Erythroblast (primary cell): ENCODE measurements around the gene EPB41L2.
"Not testable (repeated sequence)": the region's sequence is repeated elsewhere in the genome, so short reads cannot be mapped to it uniquely, and the experiment has no call there.

Experiments
- DNase-seq, 2 experiments: peaks; one replicate each; lab custom pipeline; 2025; lab: John Stamatoyannopoulos, UW
- GATA1 ChIP-seq: IDR thresholded peaks from 2 replicates; pipeline ENCODE4 v1.6.1; 2011; ENCODE audit warnings: low read depth, mild to moderate bottlenecking, control low read depth, low read length, moderate library complexity
- POLR2A ChIP-seq: IDR thresholded peaks from 2 replicates; pipeline ENCODE4 v1.6.1; 2011; ENCODE audit warnings: mild to moderate bottlenecking, low read length

EPB41L2 gene

DNA sequence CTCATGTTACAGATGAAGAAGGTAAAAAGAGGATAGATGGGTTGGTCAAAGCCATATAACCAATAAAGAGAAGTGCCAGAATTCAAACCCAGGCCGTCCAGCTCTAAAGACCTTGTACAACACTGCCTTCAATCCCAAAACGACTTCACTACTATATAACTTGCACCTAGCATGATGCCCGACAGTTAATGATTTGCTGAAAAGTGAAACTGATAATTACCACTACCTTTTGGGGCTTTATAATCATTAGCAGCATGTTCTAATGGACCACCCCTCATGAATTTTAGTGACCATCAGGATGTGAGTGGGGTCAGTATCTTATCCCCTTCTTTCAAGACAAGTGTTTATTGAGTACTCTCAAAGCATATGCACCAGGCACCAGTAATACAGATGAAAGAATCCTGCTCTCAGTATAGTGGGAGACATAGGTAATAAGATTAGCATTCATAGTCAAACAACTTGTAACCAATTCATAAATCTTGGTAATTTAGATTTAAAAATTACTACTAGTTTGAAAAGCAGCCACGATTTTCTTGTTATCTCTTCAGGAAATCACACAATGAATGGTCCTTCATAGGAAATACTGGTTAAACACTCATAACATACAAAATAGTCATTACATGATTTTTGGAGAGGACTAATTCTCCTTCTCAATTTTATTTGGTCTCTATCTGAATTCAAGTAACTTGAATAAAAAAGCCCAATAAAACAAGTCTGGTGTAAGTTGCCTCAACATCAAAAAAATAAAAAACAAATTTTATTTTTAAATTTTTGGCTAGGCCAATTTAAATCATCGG lies 98.0 kb downstream of the EPB41L2 start:
- no peak for TF ChIP-seq POLR2A
- no peak for TF ChIP-seq GATA1
- DNase-seq, result no peak

DNA sequence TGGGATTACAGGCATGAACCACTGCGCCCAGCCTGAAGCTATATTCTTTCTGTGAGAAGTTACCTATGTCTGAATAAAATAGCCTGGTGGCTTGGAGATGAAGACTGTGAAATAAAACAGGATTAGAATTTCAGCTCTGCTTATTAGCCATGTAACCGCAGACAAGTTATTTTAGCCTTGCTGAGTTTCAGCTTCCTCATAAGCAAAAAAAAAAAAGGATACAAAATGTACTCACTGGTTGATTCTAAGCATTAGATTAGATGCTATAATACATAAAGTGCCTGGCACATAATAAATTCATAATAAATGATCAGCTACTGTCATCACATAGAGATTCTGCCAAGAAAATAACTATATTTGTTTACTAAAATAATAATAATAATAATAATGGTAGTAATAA lies 98.8 kb downstream of the EPB41L2 start:
- TF ChIP-seq POLR2A (no peak), GATA1 (no peak)

DNA sequence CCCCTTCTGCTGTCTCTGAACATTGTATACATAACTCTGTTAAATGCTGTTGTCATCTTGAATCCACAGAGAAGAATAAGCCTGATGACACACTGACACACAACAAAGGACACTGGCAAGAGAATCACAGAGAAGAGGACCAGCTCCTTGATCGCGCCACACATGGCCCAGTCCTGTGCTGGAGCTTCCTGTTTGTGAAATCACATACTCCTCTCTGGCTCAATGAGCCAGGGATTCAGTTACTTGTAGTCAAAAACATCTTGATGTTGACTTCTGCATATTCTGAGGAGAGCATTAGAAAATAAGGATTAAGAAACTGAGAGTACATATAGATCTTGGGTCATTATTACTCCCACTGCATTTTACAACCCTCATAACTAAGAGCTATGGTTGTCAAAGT lies 100.1 kb downstream of the EPB41L2 start:
- DNase-seq, result no peak
- TF ChIP-seq GATA1, result no peak
- TF ChIP-seq POLR2A, result no peak

More for the DNA sequence above, 98.8 kb downstream of the EPB41L2 start:
- no peak for DNase-seq

DNA sequence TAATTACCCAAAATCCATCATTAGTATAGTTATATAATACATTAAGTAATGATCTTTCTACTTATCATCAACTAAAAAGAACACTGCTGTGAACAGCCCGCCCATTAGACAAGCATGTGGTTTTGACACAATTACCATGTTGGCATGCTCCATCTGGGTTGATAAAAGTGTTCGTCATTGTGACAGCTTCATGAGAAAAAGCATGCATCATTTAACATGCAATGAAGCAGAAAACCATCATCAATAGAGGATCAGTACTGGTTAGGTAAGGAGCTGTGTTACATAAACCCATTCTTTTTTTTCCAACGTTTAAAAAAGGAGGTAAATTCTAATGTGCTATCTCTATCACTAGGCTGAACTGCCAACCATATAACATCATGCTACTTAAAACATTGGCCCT lies 101.9 kb downstream of the EPB41L2 start:
- DNase-seq, result no peak
- TF ChIP-seq GATA1 (no peak), POLR2A (no peak)

DNA sequence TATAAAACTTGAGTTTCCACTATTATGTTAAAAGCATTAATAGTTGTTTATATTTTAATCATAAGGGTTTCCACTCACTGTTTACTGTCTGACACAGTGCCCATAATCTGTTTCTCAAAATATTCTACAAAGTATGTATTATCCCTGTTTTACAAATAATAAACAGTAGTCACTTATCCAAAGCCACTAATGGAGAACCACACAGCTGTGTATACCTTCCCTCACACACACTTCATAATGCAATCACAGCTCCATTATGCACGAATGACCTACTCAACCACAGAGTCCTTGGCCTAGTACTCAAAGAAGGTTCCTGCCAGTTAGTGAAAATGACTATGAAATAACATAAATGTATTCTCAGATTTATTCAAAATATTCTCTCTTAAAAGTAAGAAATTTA lies 103.1 kb downstream of the EPB41L2 start:
- TF ChIP-seq GATA1, result no peak
- no peak for TF ChIP-seq POLR2A
- DNase-seq, result no peak

DNA sequence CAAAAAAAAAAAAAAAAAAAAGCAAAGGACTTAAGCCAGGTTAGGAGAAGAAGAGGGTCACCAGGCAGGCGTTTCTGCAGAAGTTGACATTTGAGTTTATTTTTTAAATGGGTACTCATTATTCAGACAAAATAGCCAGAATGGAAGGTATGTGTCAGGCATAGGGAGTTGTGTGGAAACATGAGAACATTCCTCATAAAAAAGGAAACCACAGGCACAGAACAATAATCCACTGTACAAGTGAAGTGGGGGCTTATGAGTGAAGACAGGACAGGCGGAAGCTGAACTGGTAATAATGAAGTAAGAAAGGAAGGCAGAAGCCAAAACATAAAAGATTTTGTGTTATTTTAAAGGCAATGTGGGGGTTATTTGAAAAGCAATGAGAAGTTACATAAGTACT lies 104.6 kb downstream of the EPB41L2 start:
- DNase-seq, result no peak
- TF ChIP-seq POLR2A (no peak), GATA1 (no peak)

DNA sequence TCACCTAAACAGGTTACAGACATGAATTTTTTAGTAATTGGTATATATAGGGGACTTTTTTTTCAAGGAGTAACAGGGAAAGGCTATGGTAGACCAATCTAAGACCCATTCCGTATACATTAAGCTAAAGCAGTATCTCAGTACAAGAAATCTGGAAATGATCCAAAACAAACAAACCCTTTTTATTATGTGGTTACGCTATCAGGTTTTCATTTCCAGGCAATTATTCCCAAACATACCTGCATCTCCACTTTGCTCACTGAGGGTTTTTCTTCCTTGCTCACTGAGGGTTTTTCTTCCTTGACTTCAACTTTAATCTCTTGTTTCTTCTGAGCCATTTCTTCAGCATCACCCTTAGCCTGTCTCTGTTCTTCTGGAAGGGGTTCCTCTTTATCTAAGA lies 107.3 kb downstream of the EPB41L2 start:
- TF ChIP-seq POLR2A (no peak), GATA1 (no peak)
- DNase-seq, result no peak

DNA sequence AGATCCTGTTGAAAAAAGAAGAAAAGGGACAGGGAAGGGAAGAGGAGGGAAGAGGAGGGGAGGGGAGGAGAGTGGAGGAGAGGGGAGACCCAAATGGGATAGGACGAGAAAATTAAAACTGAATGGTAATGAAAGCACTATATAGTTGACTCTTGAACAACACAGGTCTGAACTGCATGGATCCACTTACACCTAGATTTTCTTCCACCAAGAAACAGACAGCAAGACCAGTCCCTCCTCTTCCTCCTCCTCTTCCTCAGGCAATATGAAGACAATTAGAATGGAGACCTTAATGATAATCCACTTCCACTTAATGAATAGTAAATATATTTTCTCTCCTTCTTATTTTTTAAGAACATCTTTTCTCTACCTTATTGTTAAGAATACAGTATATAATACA lies 113.5 kb downstream of the EPB41L2 start:
- TF ChIP-seq POLR2A (no peak), GATA1 (no peak)
- DNase-seq, result no peak

DNA sequence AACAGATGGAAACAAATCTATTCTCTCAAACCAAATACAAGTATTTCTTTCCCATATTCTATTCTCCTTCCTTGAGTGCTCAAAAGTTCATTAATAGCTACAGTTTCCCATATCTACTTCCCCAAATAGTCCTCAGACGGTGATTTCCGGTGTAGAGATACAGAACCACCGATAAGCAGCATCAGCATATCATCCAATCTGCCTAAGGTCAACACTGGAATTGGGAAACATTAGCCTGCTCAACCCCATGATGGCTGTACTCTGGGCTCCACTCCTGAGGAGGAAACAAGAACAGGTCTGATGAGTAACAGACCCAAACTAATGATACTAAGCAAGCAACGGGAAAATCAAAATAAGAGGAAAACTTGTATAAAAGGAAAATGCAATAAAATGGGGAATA lies 115.6 kb downstream of the EPB41L2 start:
- TF ChIP-seq POLR2A (no peak), GATA1 (no peak)
- no peak for DNase-seq

DNA sequence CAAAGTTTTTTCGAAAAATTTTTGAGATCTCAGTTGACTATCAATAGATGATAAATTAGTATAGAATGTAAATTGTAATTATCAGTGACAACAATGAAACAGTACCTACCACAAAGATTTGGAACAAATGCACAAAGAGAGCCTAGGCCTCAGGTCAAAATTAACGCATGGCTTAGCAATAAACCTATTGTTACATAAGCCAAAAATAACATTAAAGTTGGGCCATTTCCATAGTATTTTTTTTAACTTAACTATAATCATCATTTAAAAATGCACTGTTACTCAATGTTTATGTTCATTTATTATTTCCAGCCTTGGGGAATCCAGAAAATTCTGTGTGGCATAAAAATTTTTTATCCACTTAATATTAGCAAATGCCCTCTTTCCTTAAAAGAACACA lies 117.0 kb downstream of the EPB41L2 start:
- TF ChIP-seq GATA1, result no peak
- TF ChIP-seq POLR2A, result no peak
- DNase-seq, result no peak

DNA sequence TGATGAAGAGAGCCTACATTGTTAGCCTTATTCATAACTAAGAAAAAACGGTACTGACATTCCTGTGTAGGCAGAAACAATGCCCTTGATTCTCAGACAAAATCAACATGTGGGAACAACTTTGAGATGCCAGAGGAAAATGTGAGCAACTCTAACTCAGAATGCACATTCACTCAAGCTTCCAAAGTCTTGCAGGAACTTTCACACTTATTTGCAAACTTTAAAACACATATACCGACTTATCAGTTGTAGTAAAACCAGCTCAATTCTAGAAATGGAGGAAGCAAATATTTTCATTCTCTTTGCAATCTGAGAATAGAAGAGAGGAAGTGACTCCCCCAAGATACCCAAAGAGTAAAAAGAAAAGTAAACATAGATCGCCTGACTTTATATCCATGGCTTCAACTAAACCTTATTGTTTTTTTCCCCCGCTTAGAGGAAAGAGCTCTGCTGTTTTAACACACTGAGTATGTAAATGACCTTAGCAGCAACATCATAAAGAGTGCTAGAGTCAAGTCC lies 117.6 kb downstream of the EPB41L2 start:
- no peak for DNase-seq
- TF ChIP-seq GATA1 (no peak), POLR2A (no peak)

DNA sequence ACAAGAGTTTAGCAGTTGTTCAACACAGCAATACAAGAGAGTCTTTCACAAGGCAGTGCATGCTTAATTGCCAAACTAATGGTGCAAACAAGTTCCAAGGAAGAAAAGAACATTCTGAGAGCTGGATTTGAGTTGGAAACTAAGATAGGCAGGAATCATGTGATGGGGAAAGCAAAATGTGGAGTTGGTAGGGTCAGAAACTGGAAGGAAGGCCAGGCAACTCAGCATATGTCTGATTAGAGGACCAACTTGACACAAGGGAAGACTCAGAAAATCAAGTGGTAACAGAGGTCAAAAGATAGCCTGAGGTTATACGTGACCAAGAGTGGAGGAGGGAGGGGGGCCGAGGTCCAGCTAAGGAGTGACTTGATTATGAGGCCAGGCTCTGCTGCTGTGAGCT lies 118.6 kb downstream of the EPB41L2 start:
- no peak for DNase-seq
- TF ChIP-seq GATA1 (no peak), POLR2A (no peak)

DNA sequence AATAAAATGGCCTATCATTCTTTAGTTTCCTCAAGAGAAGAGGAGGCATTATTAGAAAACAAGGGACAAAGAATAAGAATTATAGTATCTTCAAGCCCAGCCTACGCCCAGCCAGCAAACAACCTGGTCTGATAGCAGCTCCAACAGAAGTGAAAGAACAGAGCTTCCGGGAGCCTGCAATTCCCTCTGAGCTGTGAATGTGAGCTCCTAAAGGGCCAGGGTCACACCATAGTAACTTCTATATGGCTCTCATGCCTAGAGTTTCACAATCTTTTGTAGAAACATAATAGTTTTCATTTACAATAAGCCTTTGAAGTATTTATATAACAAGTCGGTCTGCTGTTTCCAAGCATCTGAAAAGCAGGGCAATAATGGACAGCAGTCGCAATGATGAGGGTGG lies 119.3 kb downstream of the EPB41L2 start:
- no peak for DNase-seq
- TF ChIP-seq GATA1 (no peak), POLR2A (no peak)

DNA sequence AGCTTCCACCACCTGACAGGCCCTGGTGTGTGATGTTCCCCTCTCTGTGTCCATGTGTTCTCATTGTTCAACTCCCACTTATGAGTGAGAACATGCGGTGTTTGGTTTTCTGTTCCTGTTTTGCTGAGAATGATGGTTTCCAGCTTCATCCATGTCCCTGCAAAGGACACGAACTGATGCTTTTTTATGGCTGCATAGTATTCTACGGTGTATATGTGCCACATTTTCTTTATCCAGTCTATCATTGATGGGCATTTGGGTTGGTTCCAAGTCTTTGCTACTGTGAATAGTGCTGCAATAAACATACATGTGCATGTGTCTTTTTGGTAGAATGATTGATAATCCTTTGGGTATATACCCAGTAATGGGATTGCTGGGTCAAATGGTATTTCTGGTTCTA lies 120.3 kb downstream of the EPB41L2 start:
- not testable (repeated sequence) for DNase-seq
